RCC 7860 (cell line): ENCODE results near the gene NPRL2.

Experiments
- DNase-seq: peaks from one replicate; pipeline ENCODE4 v3.0.0-alpha.2; 2015; ENCODE audit warnings: low spot score
- FAIRE-seq: peaks from 2 replicates; lab custom pipeline; 2012; peaks lifted over from hg19 to GRCh38; lab: Jason Lieb, UNC

The NPRL2 gene

GRCh38 chr3:50350527-50351322 is at the start of gene NPRL2, which contains the start of gene CYB561D2:
TSS of gene NPRL2 (minus strand) at chr3:50350775. CDS start at chr3:50350652, 123 bp downstream.
TSS of gene CYB561D2 (plus strand) at chr3:50350862. CDS start at chr3:50351434, 572 bp downstream.
- FAIRE-seq (no peak), DNase-seq (peak; percentile 80)

GRCh38 chr3:50396502-50396901 is 45.9 kb upstream of the NPRL2 start:
- DNase-seq (no peak), FAIRE-seq (no peak)

DNA sequence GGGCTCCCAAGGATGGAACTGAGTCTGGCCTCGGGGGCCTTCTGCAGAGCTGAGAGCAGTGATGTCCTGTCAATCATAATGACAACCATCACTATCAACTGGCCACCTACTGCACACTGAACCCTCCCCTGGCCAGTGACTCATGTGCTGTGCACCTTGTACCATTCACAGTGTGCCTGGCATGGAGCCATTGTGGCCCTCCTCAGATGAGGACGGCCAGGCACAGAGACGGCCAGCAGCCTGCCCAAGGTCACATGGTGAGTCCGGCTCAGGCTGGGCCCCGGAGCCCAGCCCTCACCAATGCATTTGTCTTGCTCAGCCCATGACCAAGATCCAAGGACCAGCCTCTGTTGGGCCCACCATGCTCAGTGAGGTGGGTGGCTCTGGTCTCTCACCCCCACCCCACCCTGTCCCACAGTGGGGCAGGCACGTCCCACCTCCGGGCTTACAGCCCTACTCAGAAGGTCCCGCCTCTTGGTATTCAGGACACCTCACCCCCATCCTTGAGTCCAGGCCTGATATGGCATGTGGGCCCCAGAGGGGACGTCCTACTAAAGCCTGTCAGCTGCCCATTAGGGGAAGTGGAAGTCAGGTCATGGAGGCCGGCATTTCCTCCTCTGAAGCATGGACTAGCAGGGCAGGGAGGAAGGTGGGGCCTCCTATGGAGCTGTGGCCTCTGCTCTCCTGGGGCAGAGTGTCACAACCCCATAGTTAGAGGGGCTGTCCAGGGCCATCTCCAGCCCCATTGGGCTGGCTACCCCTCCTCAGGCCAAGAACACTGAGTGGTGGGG is 44.7 kb upstream of the NPRL2 start:
- FAIRE-seq = no peak
- no peak for DNase-seq

- FAIRE-seq (no peak), DNase-seq (no peak)
Measured at GRCh38 chr3:50393061-50393460, 42.5 kb upstream of the NPRL2 start.

GRCh38 chr3:50392101-50392715 is 41.6 kb upstream of the NPRL2 start:
- FAIRE-seq = no peak
- no peak for DNase-seq

GRCh38 chr3:50390508-50391224 is 40.1 kb upstream of the NPRL2 start:
- DNase-seq (no peak), FAIRE-seq (no peak)

GRCh38 chr3:50389414-50389767 is 38.8 kb upstream of the NPRL2 start:
- FAIRE-seq (no peak), DNase-seq (no peak)

GRCh38 chr3:50388720-50389413 is 38.3 kb upstream of the NPRL2 start:
- DNase-seq = no peak
- FAIRE-seq = no peak

DNA sequence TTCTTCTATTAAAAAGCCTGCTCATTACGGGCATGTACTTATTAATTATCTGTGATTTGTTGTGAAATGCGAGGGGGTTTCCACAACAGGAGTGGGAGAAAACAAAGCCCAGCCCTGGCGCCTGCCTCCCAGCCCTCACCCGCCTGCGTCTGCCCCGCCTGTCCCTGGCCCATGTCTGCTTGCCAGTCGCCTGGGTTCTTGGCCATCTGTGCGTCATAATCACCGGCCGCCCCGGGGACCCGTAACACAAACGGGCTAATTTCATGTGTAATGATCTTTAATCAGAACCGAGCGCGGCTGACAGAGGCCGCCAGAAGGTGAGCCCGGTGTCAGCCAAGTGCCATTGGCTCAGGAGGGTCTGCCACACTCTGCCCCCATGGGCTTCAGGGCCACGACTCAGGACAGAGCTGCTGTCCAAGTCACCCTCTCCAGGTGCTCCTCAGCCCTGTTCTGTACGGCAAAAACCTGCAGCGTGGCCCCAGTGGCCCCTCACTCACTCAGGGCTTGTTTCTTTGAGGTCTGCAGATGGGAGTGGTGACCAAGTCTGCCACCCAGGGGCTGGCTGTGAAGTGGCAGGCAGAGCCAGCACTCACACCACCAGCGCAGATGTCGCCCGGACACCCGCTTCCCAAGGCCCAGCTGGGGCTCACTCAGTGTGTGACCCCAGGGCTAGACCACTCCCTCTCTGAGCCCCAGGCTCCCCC is 37.6 kb upstream of the NPRL2 start:
- DNase-seq (no peak), FAIRE-seq (no peak)

DNA sequence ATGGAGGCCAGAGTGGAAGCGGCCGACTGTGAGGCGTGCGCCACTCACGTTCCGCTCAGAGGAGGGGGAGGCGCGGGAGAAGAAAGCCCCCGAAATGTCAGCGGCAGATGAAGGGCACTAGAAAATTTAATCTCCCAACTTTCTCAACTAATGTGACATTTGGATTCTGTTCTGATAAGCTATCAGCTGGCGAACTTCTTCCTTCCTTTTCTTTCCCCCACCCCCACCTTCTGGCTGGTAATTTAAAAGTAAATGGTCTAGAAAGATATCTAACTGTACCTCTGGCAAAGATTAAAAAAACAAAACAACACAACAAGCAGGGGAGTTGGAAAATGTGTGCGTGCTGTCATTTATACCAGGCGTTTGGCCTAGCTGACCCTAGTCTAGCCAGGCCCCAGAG is 35.2 kb upstream of the NPRL2 start:
- no peak for DNase-seq
- no peak for FAIRE-seq

DNA sequence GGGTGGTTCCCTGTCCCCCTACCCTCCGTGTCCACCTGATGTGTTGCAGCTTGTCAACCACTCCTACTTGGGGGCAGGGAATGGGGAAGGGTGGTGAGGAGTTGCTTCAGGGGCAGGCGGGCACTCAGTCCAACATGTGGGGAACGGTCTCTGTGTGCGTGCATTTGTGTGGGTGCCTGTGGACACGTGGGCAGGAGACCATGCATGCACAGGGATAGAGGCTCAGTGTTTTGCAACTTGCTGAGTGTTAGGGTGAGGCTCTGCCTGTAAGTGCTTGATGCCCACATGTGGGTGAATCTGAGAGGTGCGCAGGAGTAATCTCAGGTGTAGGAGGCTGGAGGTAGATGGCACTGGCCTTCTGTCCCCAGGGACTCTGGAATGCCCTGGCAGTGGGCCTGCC is 33.2 kb upstream of the NPRL2 start:
- FAIRE-seq = no peak
- no peak for DNase-seq

- FAIRE-seq (no peak), DNase-seq (no peak)
Measured at GRCh38 chr3:50382722-50383121, 32.1 kb upstream of the NPRL2 start.

- DNase-seq (no peak), FAIRE-seq (no peak)
Measured at GRCh38 chr3:50381383-50381782, 30.8 kb upstream of the NPRL2 start.

- no peak for DNase-seq
- FAIRE-seq = no peak
Measured at GRCh38 chr3:50380405-50381085, 30.0 kb upstream of the NPRL2 start.

GRCh38 chr3:50378757-50379156 is 28.2 kb upstream of the NPRL2 start:
- FAIRE-seq (no peak), DNase-seq (no peak)

DNA sequence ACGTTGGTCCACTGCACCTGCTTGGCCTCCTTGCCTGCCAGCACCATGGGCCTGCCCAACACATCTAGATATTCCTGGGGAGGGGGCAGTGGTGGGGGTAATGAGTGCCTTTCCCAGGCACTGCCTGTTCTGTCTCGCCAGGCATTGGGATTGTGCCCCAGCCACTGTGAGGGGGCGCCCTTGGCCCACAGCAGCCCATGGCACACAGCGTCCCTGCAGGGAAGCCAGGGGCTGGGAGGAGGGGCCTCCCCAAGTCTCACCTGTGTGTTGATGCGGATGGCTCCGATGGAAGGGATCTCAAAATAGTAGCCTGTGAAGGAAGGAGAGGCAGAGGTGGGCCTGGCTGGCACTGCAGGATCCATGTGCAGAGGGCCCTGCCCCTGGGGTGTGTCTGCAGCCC is 27.4 kb upstream of the NPRL2 start:
- FAIRE-seq (no peak), DNase-seq (no peak)

- FAIRE-seq (no peak), DNase-seq (no peak)
Measured at GRCh38 chr3:50375258-50375931, 24.8 kb upstream of the NPRL2 start.

DNA sequence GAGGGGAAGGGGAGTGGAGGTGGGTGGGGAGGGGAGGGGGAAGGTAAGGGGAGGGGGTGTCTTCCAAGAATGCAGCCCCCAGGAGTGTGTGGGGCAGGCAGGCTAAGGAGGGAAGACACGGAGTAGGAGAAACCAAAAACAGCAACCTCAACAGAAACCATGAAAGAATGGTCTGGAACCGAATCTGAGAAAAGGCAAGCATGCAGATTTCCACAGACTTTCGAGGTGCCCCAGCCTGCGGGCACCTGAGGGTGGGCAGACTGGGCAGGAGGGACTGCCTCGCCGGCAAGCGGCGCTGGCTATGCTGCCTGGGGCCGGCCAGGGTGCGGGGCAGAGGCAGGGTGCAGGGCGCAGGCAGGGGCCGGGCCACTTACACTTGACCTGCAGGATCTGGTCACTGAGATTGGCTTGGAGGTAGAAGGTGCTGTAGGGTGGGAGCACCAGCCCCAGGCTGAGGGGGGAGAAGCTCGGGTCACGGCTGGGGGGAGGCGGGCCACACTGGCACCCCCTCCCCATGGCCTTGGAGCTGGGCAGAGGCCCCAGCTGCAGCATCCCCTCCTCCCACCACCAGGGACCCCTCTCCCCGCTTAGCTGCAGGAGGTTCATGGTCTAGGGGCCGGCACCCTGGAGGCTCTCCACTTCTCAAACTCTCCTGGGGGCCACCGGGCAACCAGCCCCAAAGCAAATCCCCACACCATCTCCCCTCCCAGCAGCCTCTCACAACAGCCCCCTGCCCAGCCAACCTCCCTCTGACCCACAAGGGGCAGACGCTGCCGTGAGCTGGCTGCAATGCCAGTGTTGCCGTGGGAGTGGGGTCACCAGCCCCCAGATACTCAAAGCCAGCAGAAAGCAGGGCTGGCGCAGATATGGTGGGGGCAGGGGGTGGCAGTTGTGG is 24.0 kb upstream of the NPRL2 start:
- no peak for FAIRE-seq
- DNase-seq = no peak
